Measurements from ENCODE around the gene LRRC52.
A peak's percentile ranks its signal among the peaks of the same experiment; 100 is the strongest.
"Not testable (repeated sequence)": the region's sequence is repeated elsewhere in the genome, so short reads cannot be mapped to it uniquely, and the experiment has no call there.

Gene LRRC52

GRCh38 chr1:165581926-165582325 is 38.1 kb downstream of the LRRC52 start:
- no peak for DNase-seq (ENCODE audit: low spot score)

- no peak for DNase-seq (ENCODE audit: low spot score)
Measured at GRCh38 chr1:165586398-165586797, 42.6 kb downstream of the LRRC52 start.

DNA sequence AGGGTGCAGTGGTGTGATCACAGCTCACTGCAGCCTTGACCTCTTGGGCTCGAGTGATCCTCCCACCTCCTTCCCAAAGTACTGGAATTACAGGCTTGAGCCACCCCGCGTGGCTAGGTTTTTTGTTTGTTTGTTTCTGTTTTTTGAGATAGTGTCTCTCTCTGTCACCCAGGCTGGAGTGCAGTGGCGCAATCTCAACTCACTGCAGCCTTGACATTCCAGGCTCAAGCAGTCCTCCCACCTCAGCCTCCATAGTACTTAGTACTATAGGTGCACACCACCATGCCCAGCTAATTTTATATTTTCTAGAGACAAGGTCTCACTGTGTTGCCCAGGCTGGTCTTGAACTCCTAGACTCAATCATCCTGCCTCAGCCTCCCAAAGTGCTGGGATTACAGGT is 47.6 kb downstream of the LRRC52 start:
- not testable (repeated sequence) for DNase-seq (ENCODE audit: low spot score)

DNA sequence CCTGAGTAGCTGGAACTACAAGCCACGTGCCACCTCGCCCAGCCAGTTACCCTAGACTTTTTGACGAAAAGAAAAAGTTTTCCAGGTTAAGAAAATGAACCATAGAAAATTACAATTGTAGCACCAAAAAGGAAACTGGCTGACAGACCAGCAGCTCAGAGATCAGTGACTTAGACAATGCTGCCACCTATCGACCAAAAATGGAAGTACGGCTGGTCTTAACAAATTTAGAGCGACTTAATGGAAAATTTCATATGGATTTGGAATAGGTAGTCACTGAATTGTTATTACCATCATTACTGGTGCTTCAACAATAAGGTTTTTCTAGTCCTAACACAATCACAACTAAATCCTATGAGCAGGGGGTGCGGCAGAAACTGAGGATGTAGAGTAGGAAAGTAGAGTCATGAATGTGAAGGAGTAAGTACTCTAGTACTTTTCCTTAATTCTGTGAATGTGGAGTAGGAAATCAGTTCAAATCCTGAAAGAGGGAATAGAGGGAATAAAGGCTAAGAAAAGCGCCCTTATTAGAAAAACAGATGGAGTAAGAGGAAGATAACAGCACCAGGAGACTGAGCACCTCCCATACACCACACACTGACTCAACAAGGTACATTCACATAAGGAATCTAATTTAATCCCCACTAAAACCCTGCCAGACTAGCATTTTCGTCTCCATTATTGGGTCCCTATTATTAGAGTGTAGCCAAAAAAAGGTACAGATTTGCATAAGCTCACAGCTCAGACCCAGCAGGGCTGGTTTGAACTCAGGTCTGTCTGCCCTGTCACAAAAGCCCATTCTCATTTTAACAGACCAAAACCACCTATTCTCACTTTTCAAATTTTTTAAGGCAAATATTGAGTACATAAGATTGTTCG is 49.4 kb downstream of the LRRC52 start:
- peak; percentile 83 for DNase-seq (ENCODE audit: low spot score)

- DNase-seq (ENCODE audit: low spot score): no peak
Measured at GRCh38 chr1:165595246-165595938, 51.6 kb downstream of the LRRC52 start.

DNA sequence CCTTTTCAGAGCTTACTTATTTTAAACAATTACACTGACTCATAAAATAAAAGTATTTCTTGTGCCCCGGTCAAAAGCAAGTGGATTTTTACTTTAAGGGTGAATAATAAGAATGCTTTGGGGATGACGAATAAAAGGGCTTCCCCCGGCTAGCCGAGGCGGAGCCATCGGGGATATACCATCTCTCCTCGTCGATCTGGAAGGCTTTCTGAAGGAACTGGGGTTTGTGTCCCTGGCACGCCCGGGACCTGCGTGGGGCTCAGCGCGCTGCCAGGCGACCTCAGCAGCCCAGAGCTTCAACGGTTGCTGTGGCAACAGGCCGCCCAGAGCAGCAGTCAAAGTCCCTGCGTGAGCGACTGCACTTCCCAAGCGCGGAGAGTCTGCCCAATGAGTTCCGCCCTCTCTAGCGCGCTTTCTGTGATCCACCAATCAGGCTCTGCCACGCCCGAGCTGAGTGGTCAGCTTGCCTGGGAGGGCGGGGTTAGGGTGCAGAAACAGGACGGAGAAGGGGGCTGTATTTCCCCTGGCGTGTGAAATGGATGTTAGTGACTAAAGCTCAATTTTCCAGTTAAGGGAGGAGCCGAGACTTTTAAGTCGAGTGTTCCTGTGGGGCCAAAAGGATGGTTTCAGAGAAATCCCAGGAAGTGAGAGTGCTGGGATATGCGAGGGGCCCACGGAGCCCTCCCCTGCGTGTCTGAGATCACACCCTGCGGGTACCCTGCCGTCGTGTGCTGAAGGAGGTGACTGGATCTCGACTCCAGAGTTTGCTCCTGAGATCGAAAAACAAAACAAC is 54.3 kb downstream of the LRRC52 start:
- DNase-seq (ENCODE audit: low spot score): peak; percentile 92

GRCh38 chr1:165598676-165599059 is 54.9 kb downstream of the LRRC52 start:
- no peak for DNase-seq (ENCODE audit: low spot score)

DNA sequence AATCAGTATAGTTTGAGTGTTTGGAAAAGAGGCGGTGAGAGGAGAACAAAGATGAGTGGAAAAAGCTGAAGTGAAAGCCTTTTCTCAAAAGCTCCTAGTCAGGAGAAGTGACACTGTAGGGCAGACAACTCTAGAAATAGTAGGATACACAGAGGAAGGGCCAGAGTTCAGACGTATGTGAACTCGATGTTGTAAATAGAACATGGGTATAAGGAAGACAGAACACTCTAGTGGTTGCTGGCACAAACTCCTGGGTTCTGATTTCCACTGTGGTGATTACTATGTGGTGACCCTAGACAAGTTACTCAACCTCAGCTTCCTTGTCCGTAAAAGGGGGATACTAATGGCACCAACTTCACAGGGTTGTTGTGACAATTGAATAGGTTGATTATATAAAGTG is 57.0 kb downstream of the LRRC52 start:
- DNase-seq (ENCODE audit: low spot score): no peak

GRCh38 chr1:165603810-165604209 is 60.0 kb downstream of the LRRC52 start:
- no peak for DNase-seq (ENCODE audit: low spot score)

DNA sequence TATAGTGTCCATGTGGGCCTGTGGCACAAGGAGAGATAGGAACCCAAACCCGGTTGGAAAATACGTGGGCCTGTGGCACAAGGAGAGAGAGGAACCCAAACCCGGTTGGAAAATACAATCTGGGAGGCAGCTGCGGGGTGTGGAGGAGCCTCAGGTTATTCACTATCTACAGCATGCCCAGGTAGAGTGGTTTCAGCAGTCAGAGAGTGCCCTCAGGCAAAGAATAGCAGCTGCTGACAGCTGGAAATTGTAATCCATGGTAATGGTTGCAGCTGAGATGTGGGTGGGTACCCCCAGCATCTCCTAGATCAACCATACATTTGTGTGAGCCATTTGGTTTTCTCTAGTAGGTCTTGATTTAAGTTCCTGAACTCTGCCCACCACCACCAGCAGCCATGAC is 61.4 kb downstream of the LRRC52 start:
- no peak for DNase-seq (ENCODE audit: low spot score)

DNA sequence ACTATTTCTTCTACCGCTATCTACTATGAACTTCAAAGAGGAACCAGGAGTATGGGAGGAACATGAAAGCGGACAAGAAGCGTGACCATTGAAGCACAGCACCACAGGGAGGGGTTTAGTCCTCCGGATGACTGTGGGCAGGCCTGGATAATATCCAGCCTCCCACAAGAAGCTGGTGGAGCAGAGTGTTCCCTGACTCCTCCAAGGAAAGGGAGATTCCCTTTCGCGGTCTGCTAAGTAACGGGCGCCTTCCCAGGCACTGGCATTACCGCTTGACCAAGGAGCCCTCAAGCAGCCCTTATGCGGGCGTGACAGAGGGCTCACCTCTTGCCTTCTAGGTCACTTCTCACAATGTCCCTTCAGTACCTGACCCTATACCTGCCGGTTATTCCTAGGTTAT is 62.9 kb downstream of the LRRC52 start:
- not testable (repeated sequence) for DNase-seq (ENCODE audit: low spot score)

GRCh38 chr1:165610866-165611265 is 67.1 kb downstream of the LRRC52 start:
- DNase-seq (ENCODE audit: low spot score): no peak

DNA sequence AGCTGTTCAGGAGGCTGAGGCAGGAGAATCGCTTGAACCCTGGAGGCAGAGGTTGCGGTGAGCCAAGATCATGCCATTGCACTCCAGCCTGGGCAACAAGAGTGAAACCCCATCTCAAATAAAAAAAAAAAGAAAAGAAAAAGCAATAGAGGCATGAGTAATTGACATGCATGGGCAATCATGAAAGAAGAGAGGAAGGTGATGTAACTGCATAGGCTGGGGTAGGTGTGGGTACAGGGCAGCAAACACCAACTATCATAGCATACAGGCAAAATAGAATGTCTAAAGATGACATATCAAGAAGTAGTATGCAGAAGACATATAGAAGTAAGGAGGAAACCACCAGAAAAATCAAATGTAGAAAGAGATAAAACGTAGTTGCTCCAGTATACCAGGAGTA is 68.3 kb downstream of the LRRC52 start:
- no peak for DNase-seq (ENCODE audit: low spot score)
